Measurements from ENCODE around the gene TIMD4.

GRCh38 chr5:156974328-156974727 lies 11.3 kb upstream of the TIMD4 start:
- TF ChIP-seq CTCF (IDR thresholded peaks at IDR 0.05), result no peak
- no peak for TF ChIP-seq POLR2AphosphoS5 (IDR thresholded peaks at IDR 0.05)

Data from prostate gland (tissue), 2 donors.